GM10248 (cell line): ENCODE data around the gene PHTF1.

Source experiments
- CTCF ChIA-PET: fragments of 300-600 bp; sonication (Branson Sonifier 250); formaldehyde crosslinking; extraction: SDS; loops from one replicate; lab custom pipeline; 2021; ENCODE audit warnings: antibody characterized with exemption; lab: Yijun Ruan, JAX
- POLR2A ChIA-PET: fragments of 350-650 bp; sonication (Branson Sonifier 250); formaldehyde crosslinking; extraction: SDS; loops from one replicate; lab custom pipeline; 2020; ENCODE audit warnings: antibody characterized with exemption; lab: Yijun Ruan, JAX
- DNase-seq: peaks from one replicate; pipeline ENCODE4 v3.0.0; 2012; ENCODE audit errors: extremely low spot score
- CTCF ChIP-seq: IDR thresholded peaks from 2 replicates; pipeline ENCODE4 v1.5.1; 2012; ENCODE audit warnings: mild to moderate bottlenecking, low read depth; ENCODE audit errors: extremely low read depth, missing control alignments, control extremely low read depth

Gene PHTF1

GRCh38 chr1:113714606-113715269 lies 44.5 kb downstream of the PHTF1 start:
- CTCF ChIA-PET, result no interaction called here
- POLR2A ChIA-PET, result no interaction called here
- no peak for DNase-seq
- no peak for TF ChIP-seq CTCF

- DNase-seq, result no peak
- TF ChIP-seq CTCF, result no peak
- CTCF ChIA-PET, result interaction anchor here (1.4 to 2.4 kb wide), 2 partner anchors 9 to 628 kb away, joined by 3 to 8 read pairs; partner anchors contain the start of gene LRIG2
- POLR2A ChIA-PET, result no interaction called here
Measured at GRCh38 chr1:113701429-113701828, 57.9 kb downstream of the PHTF1 start.

- no peak for DNase-seq
- TF ChIP-seq CTCF, result no peak
- POLR2A ChIA-PET, result no interaction called here
- CTCF ChIA-PET, result no interaction called here
Measured at GRCh38 chr1:113694910-113695309, 64.4 kb downstream of the PHTF1 start.

GRCh38 chr1:113692824-113693431 lies 66.4 kb downstream of the PHTF1 start:
- ChIA-PET CTCF (interaction anchor here (1.1 to 1.4 kb wide), 4 partner anchors 8 to 620 kb away, joined by 3 to 5 read pairs (median 4); partner anchors contain the start of gene LRIG2), POLR2A (no interaction called here)
- no peak for DNase-seq
- TF ChIP-seq CTCF, result no peak

- no peak for DNase-seq
- CTCF ChIA-PET, result interaction anchor here (1.4 kb wide), 2 partner anchors 8 to 14 kb away, joined by 3 to 5 read pairs; no protein-coding TSS in a partner anchor
- TF ChIP-seq CTCF, result no peak
- POLR2A ChIA-PET, result no interaction called here
Measured at GRCh38 chr1:113692342-113692741, 66.9 kb downstream of the PHTF1 start.

- DNase-seq, result no peak
- TF ChIP-seq CTCF, result no peak
- ChIA-PET CTCF (interaction anchor here (1.4 to 1.5 kb wide), 2 partner anchors 9 to 13 kb away, joined by 3 to 4 read pairs; no protein-coding TSS in a partner anchor), POLR2A (no interaction called here)
Measured at GRCh38 chr1:113691184-113691583, 68.1 kb downstream of the PHTF1 start.
